HG03280 (cell line): ENCODE data around the gene ATXN7L2.

Experiments used
- ATAC-seq: cut with Tn5 transposase; IDR thresholded peaks from one replicate; pipeline ENCODE4 v1.9.1; 2021; ENCODE audit warnings: mild to moderate bottlenecking, moderate library complexity; ENCODE audit not compliant: unreplicated experiment

The ATXN7L2 gene

GRCh38 chr1:109521002-109521951, 37.6 kb downstream of the ATXN7L2 start:
- no peak for ATAC-seq

- no peak for ATAC-seq
Observed at GRCh38 chr1:109522026-109522425, 38.3 kb downstream of the ATXN7L2 start.

GRCh38 chr1:109523706-109524105, 40.0 kb downstream of the ATXN7L2 start:
- ATAC-seq, result no peak

DNA sequence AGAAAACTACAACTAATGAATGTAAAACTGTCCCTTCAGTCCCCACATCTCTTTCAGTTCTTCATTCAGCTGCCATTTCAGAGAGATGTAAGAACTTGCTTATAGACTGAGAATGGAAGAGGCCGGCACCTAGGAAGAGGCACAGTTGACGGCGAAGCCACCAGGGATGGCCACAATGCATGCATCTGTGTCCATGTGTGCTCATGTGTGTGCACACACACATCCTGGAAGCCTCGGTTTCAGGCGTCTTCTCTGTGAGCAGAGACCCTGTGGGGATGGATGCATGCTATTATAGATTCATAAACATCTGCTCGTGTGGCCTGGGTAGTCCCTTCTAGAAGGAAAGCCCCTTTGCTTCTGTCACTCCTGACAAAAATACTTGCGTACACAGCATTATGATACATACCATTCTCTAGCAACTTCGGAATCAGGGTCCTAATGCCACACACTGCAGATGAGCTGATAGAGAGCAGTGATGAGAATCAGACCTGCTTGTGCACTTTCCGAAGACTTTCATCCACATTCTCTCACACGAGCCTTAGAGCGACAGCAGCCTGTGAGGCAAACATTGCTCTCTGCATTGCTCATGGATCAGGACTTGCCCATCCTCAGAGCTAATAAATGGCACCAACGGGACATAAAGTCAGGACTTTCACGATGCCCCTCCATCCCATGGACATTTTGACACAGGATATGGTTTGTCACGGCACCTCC, 43.5 kb downstream of the ATXN7L2 start:
- ATAC-seq, result no peak

GRCh38 chr1:109527846-109528695, 44.4 kb downstream of the ATXN7L2 start:
- ATAC-seq, result no peak

GRCh38 chr1:109528712-109529111, 45.0 kb downstream of the ATXN7L2 start:
- no peak for ATAC-seq

DNA sequence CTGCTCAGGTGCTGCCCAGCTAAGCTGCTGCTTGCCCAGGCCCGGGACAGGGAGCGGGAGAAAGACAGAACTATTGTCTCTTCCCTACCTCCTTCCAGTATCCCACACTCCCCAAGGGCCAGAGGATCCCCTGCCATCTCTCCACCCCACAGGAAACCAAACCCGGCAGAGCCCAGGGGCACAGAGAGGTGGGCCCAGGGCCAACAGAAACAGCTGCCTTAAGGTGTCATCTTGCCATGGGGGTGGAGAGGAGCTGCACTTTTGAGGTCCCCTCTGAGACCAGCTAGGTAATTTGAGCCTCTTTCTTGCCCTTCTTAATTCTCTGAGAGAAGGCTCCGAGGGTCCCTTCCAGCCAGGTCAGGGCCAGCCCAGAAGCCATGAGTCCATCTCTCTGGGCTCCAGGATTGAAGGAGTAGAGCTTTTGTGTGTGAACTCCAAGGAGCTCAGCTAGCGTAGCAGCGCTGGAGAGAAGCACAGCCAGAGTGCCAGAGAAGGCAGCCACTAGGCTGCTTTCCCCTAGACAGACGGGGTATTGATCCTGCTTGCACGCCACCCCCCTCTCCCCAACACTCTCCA, 46.3 kb downstream of the ATXN7L2 start:
- no peak for ATAC-seq

GRCh38 chr1:109530457-109531087, 46.9 kb downstream of the ATXN7L2 start:
- no peak for ATAC-seq

GRCh38 chr1:109531380-109531779, 47.7 kb downstream of the ATXN7L2 start:
- ATAC-seq, result no peak

- ATAC-seq, result no peak
Observed at GRCh38 chr1:109531826-109532364, 48.2 kb downstream of the ATXN7L2 start.

DNA sequence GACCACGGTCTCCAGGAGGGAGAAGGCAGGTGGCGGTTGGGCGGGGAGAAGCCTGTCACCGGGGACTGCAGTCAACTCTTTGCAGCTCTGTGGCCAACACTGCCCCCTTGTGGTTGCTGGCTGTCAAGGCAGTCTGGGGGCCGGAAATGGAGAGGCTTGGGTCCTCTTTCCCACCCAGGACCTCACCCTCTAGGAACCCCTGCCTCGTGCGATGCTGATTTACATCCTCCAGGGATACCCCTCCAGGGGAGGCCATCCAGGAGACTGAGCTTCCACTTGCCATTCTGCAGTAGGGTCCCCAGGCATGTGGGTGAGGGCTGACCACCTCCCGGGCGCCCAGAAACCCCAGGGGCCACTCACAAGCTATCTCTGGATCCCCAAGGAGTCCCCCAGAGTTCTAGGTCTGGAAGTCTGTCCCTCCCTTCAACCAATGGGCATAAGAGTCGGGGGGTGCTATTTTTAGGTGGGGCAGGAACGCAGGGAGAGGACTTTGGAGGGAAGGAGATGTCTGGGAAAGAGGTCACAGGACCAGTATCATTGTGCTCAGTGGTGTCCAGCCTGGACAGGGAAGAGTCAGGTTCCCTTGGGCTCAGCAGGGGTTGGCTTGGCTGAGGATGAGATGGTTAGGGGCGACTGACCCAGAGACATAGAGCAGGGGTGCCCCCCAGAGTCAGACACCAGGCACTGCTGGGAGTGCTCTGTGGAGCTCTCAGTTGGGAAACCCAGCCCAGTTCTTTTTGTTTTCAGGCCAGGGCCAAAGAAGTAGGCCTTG, 48.8 kb downstream of the ATXN7L2 start:
- ATAC-seq, result peak; percentile 79

- ATAC-seq, result no peak
Observed at GRCh38 chr1:109534307-109534858, 50.7 kb downstream of the ATXN7L2 start.

DNA sequence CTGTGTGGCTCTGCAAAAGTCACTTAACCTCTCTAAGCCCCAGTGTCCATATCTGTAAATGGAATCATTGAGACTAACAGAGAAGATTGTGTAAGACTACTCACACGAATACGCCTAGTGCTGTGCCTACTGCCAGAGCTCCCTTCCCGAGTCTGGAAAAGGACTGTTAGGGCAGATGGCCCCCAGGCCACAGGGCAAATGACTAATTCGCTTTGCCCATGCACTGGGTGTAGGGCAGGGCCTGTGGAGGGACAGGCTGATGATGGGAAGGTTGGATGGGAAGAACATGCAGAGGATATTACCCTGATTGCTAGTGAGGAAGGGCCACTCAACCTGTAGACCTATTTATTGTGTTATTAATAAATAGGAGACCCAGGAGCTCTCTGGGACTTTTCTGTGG, 51.8 kb downstream of the ATXN7L2 start:
- no peak for ATAC-seq

DNA sequence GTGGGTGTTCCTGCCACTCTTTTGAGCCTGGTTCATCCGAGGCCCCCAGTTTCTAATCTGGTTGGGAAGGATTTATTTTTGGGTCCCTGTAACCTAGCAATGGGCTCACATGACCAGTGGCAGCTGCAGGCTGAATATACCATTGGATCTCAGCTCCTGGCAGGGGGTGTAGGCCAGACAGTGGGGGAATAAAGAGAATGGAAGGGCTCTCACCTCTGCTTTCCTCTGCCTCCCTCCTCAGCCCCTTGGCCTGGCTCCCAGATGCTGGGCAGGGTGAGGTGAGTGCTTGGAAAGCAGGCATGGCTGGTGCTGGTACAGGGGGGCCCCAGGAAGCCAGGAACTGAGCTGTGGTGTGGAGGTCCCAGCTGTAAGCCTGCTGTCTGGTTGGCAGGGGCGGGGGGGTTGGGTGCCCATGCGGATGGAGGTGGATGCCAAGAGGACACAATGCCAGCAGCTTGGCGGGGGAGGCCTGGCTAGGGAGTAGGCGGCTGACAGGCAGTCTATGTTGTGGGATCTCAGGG, 52.3 kb downstream of the ATXN7L2 start:
- no peak for ATAC-seq

DNA sequence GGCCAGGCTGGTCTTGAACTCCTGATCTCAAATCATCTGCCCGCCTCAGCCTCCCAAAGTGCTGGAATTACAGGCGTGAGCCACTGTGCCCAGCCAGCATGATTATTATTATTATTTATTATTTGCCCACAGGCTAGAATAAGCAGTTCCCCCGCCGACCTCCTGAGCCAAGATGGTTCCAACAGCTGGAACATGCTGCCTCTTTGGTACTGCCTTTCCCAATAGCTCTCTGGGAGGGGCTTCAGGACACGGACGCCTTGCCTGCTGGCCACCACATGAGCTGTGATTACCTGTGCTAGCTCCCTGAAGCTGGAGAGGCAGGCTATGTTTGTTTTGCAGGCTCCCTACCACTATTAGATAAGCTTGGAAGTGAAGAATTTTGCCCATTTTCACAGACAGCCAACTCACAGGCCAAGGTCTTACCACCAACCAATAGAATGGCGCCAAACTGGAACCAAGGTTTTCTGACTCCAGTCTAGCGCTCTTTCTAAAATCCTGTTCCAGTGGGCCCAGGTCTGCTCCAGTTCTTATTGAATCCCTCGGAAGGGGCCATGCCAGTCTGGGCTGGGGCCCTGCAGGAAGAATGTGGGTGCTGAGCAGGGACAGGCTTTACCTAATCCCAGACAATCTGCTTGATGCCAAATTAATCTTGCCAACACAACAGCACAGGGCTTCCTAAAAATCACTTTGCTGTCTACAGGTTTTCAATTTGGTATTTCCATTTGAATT, 53.9 kb downstream of the ATXN7L2 start:
- no peak for ATAC-seq

- no peak for ATAC-seq
Observed at GRCh38 chr1:109538827-109539555, 55.3 kb downstream of the ATXN7L2 start.

DNA sequence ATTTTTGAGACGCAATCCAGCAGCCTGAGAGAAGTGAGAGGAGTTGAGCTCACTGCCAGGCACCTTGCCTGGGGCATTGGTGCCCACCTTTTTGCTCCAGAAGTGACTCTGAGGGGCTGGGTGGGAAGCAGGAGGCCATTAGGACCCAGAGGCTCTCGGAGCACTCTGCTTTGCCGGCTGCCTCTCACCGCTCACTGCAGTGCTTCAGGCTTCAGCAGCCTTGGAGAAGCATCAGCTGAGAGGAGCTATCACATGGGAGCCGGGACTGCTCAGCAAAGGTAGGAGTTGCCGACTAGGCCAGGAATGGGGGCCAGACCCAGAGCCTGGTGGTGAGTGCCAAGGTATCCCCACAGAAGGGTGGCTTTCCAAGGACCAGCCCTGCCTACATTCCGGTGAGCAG, 56.0 kb downstream of the ATXN7L2 start, which contains the start of gene GPR61:
TSS of gene GPR61 (plus strand) at position 197 of the 400 bp plus-strand sequence. CDS start 3,151 bp downstream, outside the sequence.
- no peak for ATAC-seq
